NCI-H1105 (cell line): ENCODE data around the gene OR4K13.

Experiments used
- DNase-seq: peaks from one replicate; lab custom pipeline; 2025; lab: John Stamatoyannopoulos, UW

OR4K13 gene, protein sequence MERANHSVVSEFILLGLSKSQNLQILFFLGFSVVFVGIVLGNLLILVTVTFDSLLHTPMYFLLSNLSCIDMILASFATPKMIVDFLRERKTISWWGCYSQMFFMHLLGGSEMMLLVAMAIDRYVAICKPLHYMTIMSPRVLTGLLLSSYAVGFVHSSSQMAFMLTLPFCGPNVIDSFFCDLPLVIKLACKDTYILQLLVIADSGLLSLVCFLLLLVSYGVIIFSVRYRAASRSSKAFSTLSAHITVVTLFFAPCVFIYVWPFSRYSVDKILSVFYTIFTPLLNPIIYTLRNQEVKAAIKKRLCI

DNA sequence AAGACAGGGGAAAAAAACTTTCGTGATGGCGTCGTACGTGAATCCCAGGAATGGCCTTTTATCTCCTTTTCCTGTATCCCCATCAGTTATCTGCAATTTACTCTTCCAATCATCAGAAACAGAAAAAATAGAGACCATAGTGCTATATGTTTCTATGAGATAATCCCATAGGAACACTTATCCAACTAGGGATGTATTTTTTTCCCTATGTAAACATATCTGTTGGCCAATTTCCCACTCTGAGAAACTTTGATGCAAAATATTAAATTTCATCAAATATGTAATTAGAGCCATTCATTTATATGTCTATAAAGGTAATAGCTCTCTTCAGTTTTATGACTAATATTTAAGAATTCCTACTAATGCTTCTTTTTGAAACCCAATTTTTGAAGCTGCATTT lies at the start of gene OR4K13:
TSS of gene OR4K13 (minus strand) at position 101 of the 400 bp plus-strand sequence. CDS start 1,280 bp downstream, outside the sequence.
- peak; percentile 13 for DNase-seq

DNA sequence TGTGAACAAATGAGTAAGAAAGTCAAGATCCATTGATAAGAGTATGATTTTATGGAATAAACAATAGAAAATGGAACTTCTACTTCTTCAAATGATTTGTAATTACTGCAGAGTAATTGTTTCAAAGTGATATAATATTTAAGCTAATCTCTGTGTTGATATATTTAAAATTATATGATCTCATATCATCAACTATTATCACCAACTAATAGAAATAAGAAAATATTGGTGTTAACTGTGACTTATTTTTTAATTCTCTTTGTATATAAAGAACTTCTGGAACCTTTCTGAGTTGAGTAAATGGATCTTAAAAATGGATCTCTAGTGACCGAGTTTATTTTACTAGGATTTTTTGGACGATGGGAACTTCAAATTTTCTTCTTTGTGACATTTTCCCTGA lies 23.9 kb upstream of the OR4K13 start, which contains the start of gene OR4L1:
TSS of gene OR4L1 (plus strand) at position 301 of the 400 bp plus-strand sequence. CDS start at position 301, 0 bp downstream.
- DNase-seq, result no peak

DNA sequence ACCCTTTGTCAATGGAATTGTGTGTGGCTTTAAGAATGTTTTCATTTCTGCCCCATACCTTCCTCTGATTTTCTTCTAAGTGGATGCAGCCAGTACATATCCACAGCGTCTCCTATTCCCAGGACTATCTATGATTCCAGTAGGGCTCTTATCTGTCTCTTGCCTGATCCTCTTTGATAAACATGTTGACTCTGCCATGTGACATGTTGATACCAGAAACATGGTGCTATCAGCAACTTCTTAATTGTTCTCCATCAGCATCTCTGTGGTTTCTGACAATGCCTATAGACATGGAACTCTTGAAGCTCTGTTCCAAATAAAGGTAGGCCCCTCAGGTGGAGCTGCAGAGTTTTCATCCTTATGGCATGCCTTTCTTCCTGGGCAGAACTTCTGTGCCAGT lies 12.4 kb upstream of the OR4K13 start:
- DNase-seq, result no peak

DNA sequence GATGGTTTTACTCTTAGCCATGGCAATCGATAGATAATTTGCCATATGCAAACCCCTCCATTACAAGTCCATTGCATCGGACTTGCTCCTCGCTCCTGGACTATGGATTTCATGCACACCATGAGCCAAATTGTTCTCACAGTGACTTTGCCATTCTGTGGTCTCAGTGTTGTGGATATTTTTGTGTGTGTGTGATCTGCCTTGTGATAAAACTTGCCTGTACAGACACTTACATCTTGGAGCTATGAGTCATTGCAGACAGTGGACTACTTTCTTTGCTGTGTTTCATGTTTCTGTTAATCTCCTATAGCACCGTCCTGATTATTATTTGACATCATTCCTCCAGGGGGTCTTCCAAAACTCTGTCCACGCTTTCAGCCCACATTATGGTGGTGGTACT lies 8.4 kb upstream of the OR4K13 start:
- no peak for DNase-seq

DNA sequence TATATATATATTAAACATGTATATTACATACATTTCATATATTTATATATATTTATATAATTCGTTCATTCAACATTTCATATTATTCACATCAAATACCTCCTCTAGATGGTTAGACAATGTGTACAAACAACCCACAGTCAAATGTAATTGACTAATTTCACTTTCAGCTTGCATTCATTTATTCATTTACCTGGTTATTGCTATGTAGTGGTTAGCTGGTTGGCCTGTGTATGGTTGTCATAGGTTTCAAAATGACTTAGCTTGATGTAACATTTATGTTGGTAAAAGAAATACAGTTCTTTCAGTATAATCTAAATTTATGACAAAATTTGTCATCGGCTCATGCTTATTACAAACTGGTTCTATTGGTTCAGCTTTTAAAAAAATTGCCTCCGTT lies 389 bp downstream of the OR4K13 start:
- DNase-seq, result no peak

DNA sequence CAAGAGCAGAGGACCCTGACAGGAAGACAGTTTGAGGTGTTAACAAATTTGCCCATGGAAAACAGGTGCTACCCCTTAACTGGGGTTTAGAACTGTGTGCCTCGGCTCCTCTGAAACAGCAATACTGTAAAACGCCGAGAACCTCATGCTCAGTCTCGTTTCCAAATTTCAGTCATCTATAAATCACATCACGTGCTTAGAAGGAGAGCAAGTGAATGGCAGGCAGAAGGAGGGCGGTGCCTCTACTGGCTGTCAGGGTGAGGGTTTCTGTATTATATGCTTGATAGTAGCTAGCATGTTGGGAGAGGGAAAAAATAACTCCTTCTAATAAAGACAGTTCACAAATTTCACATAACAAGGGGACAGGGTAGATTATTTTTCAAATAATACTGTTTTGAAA lies 4.8 kb downstream of the OR4K13 start:
- DNase-seq, result no peak

DNA sequence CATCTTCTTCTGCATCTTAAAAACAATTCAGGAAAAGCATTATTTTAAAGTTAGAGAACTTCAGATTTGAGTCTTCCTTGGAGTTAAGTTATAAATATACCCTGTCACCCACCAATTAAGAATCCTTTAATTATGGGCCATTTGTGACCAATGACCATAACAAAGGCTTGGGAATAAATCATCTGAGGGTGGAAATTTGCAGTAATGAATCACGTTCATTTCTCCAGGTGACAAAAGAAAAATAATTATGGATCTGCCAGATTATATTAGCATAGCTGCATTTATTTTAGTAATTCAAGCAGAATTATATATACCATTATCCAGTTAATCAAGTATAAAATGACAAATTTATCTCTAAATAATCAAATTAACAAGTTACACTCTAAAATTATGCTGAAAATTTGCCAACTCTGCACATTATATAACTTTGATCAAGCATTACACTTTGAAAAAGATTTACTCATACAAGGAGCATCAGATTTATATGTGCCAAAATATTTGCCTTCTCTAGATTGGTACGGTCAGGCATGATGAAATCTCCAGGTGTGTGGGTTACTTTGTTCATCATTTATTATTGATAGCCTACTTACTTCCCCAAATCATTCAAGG lies 16.5 kb downstream of the OR4K13 start, which contains the start of gene OR4K14:
TSS of gene OR4K14 (minus strand) at position 51 of the 609 bp plus-strand sequence. CDS start 4,114 bp downstream, outside the sequence.
- DNase-seq, result no peak

DNA sequence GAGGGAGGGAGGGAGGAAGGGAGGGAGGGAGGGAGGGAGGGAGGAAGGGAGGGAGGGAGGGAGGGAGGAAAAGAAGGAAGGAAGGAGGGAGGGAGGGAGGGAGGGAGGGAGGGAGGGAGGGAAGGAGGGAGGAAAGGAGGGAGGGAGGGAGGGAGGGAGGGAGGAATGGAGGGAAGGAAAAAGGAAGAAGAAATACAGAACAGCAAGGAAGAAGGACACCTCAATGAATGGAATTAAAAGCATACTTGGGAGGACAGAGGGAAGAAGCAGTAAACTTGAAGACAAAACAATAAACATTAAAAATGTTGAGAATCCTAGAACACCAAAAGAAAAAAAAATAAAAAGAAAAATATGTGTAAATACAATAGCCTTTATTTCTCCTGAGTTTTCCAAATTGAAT lies 27.7 kb downstream of the OR4K13 start:
- DNase-seq, result no peak

DNA sequence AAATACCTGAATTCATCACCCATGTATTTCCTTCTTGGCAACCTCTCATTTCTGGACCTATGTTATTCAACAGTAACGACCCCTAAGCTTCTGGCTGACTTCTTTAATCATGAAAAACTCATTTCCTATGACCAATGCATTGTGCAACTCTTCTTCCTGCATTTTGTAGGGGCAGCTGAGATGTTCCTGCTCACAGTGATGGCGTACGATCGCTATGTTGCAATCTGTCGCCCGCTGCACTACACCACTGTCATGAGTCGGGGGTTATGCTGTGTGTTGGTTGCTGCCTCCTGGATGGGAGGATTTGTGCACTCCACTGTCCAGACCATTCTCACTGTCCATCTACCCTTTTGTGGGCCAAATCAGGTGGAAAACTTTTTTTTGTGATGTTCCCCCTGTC lies 33.5 kb downstream of the OR4K13 start:
- no peak for DNase-seq

DNA sequence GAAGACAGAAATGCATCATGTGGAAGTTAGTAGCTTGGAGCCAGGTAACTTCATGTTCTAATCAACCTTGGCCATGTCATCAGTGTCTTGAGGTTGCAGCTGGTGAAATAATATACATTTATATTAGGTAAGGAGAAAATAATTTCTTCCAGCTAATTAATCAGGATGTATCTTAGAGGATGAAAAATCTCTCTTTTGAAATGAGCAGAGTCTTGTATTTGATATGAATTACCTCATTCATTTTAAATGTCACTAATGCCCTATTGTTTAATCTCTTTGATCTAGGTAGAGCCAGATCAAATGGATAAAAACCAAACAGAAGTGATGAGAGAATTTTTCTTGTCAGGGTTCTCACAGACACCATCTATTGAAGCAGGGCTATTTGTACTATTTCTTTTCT lies 34.0 kb downstream of the OR4K13 start, which contains the start of gene OR4Q2:
TSS of gene OR4Q2 (plus strand) at position 301 of the 400 bp plus-strand sequence.
- no peak for DNase-seq

DNA sequence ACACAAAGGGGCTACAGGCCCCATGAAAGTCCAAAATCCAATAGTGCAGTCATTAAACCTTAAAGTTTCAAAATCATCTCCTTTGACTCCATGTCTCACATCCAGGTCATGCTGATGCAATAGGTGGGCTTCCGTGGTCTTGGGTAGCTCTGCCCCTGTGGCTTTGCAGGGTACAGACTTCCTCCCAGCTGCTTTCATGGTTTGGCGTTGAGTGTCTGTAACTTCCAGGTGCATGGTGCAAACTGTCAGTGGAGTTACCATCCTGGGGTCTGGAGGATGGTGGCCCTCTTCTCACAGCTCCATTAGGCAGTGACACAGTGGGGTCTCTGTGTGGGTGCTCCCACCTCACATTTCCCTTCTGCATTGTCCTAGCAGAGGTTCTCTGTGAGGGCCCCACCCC lies 42.4 kb downstream of the OR4K13 start:
- DNase-seq, result no peak
